CD4-positive, alpha-beta T cell treated with Interleukin-17A for 1 hour (primary cell): ENCODE measurements around the gene AHNAK2.

Experiments
- DNase-seq: peaks from one replicate; pipeline ENCODE4 v3.0.0-alpha.2; 2020

AHNAK2 gene

GRCh38 chr14:105011312-105011990, 33.3 kb upstream of the AHNAK2 start:
- DNase-seq = no peak

- DNase-seq = no peak
Observed at GRCh38 chr14:105010891-105011291, 32.7 kb upstream of the AHNAK2 start.

GRCh38 chr14:105010106-105010505, 31.9 kb upstream of the AHNAK2 start:
- DNase-seq = no peak

- DNase-seq = no peak
Observed at GRCh38 chr14:105007593-105008264, 29.6 kb upstream of the AHNAK2 start.

GRCh38 chr14:105006831-105007592, 28.8 kb upstream of the AHNAK2 start:
- no peak for DNase-seq

- no peak for DNase-seq
Observed at GRCh38 chr14:105005929-105006830, 28.0 kb upstream of the AHNAK2 start.

- DNase-seq = no peak
Observed at GRCh38 chr14:105005329-105005928, 27.3 kb upstream of the AHNAK2 start.

GRCh38 chr14:104999361-104999760, 21.2 kb upstream of the AHNAK2 start:
- no peak for DNase-seq

GRCh38 chr14:104998801-104999200, 20.6 kb upstream of the AHNAK2 start:
- no peak for DNase-seq

- DNase-seq = no peak
Observed at GRCh38 chr14:104996483-104996882, 18.3 kb upstream of the AHNAK2 start.

GRCh38 chr14:104996032-104996431, 17.9 kb upstream of the AHNAK2 start:
- no peak for DNase-seq

- DNase-seq = no peak
Observed at GRCh38 chr14:104994978-104995377, 16.8 kb upstream of the AHNAK2 start.

- DNase-seq = no peak
Observed at GRCh38 chr14:104993808-104994591, 15.8 kb upstream of the AHNAK2 start.

- no peak for DNase-seq
Observed at GRCh38 chr14:104993306-104993705, 15.1 kb upstream of the AHNAK2 start.

- no peak for DNase-seq
Observed at GRCh38 chr14:104992501-104992900, 14.3 kb upstream of the AHNAK2 start.

GRCh38 chr14:104991896-104992230, 13.7 kb upstream of the AHNAK2 start:
- no peak for DNase-seq

GRCh38 chr14:104989951-104990303, 11.8 kb upstream of the AHNAK2 start:
- DNase-seq = no peak

GRCh38 chr14:104989236-104989950, 11.2 kb upstream of the AHNAK2 start:
- DNase-seq = no peak

- DNase-seq = no peak
Observed at GRCh38 chr14:104986487-104987164, 8.5 kb upstream of the AHNAK2 start.

GRCh38 chr14:104985675-104986486, 7.7 kb upstream of the AHNAK2 start, which contains the start of gene CLBA1:
Gene CLBA1 (plus strand): TSS chr14:104985788. CDS start chr14:104986432, 644 bp downstream.
- peak; percentile 88 for DNase-seq
